HG03354 (cell line): ENCODE measurements around the gene RSF1.
"Not testable (repeated sequence)": the region's sequence is repeated elsewhere in the genome, so short reads cannot be mapped to it uniquely, and the experiment has no call there.

Experiments used
- ATAC-seq: cut with Tn5 transposase; IDR thresholded peaks from one replicate; pipeline ENCODE4 v1.9.1; 2021; ENCODE audit warnings: mild to moderate bottlenecking; ENCODE audit not compliant: unreplicated experiment, poor library complexity, severe bottlenecking

Gene RSF1

GRCh38 chr11:77820565-77821348, at the start of gene RSF1, which contains the start of gene AAMDC:
RSF1 (minus strand) TSS chr11:77820722; CDS start chr11:77820714, 8 bp downstream.
AAMDC (plus strand) TSS chr11:77821144; CDS start chr11:77842497, 21,353 bp downstream.
- peak; percentile 88 for ATAC-seq

GRCh38 chr11:77868744-77869143, 48.2 kb upstream of the RSF1 start:
- no peak for ATAC-seq

GRCh38 chr11:77866336-77866735, 45.8 kb upstream of the RSF1 start:
- no peak for ATAC-seq

GRCh38 chr11:77865805-77866204, 45.3 kb upstream of the RSF1 start:
- ATAC-seq, result no peak

GRCh38 chr11:77861444-77861843, 40.9 kb upstream of the RSF1 start:
- not testable (repeated sequence) for ATAC-seq

GRCh38 chr11:77857906-77858457, 37.5 kb upstream of the RSF1 start:
- not testable (repeated sequence) for ATAC-seq

GRCh38 chr11:77854838-77855237, 34.3 kb upstream of the RSF1 start:
- no peak for ATAC-seq

- ATAC-seq, result no peak
Observed at GRCh38 chr11:77851503-77851902, 31.0 kb upstream of the RSF1 start.

GRCh38 chr11:77843700-77844099, 23.2 kb upstream of the RSF1 start:
- not testable (repeated sequence) for ATAC-seq

- no peak for ATAC-seq
Observed at GRCh38 chr11:77842441-77843121, 22.1 kb upstream of the RSF1 start.

- no peak for ATAC-seq
Observed at GRCh38 chr11:77833302-77833701, 12.8 kb upstream of the RSF1 start.

GRCh38 chr11:77828926-77829325, 8.4 kb upstream of the RSF1 start:
- ATAC-seq, result no peak

GRCh38 chr11:77823775-77824174, 3.3 kb upstream of the RSF1 start:
- ATAC-seq, result no peak

GRCh38 chr11:77822126-77822525, 1.6 kb upstream of the RSF1 start:
- not testable (repeated sequence) for ATAC-seq

- ATAC-seq, result no peak
Observed at GRCh38 chr11:77821349-77821851, 878 bp upstream of the RSF1 start.

GRCh38 chr11:77819921-77820564, 479 bp downstream of the RSF1 start:
- peak; percentile 16 for ATAC-seq

- ATAC-seq, result peak; percentile 59
Observed at GRCh38 chr11:77819411-77819920, 1.1 kb downstream of the RSF1 start.

- ATAC-seq, result no peak
Observed at GRCh38 chr11:77815459-77815858, 5.1 kb downstream of the RSF1 start.

GRCh38 chr11:77814848-77815247, 5.7 kb downstream of the RSF1 start:
- no peak for ATAC-seq

GRCh38 chr11:77813256-77813655, 7.3 kb downstream of the RSF1 start:
- no peak for ATAC-seq
